Measurements from ENCODE around the gene MYPN. TPM values are rescaled to one million over a fixed set of nuclear protein-coding genes. Genes with fewer than 3 reads are reported as not detected.

Gene MYPN
- total and polyA plus RNA-seq, 2 donors from 2014 or later: 0.06 TPM; not detected in 1

- intact Hi-C loops (cut with DNase I): no loop called here
- H3K4me1 ChIP-seq (ENCODE audit: control insufficient read depth in 2 of 3, insufficient read depth in 2 of 3, low read depth in 1 of 3, low read length in 3 of 3): no peaks in the 10 kb centered on the region
- no peak overlapping the region for H3K9ac ChIP-seq (ENCODE audit: low read length in 3 of 3)
- H3K27ac ChIP-seq (ENCODE audit: low read depth in 2 of 2, low read length in 2 of 2): no peak overlapping the region
- FAIRE-seq (no peak), DNase-seq (no peak)
- no peaks in the 10 kb centered on the region for H3K9me3 ChIP-seq (ENCODE audit: control insufficient read depth in 2 of 3, insufficient read depth in 1 of 3, low read length in 3 of 3)
- TF ChIP-seq CTCF (IDR thresholded peaks at IDR 0.05; ENCODE audit: borderline replicate concordance, extremely low read depth, insufficient read depth): no peak
- no peaks in the 10 kb centered on the region for H3K36me3 ChIP-seq (ENCODE audit: control insufficient read depth in 2 of 3, insufficient read depth in 3 of 3, low read length in 3 of 3)
- no peak overlapping the region for H3K4me3 ChIP-seq (ENCODE audit: low read length in 3 of 3)
- H3K27me3 ChIP-seq (ENCODE audit: control insufficient read depth, insufficient read depth, low read length): no peaks in the 10 kb centered on the region
Measured at GRCh38 chr10:68121020-68121743, 11.9 kb downstream of the MYPN start.

- Histone ChIP-seq H3K4me3 (ENCODE audit: low read length in 3 of 3) (no peak overlapping the region), H3K36me3 (ENCODE audit: control insufficient read depth in 2 of 3, insufficient read depth in 3 of 3, low read length in 3 of 3) (no peaks in the 10 kb centered on the region), H3K27ac (ENCODE audit: low read depth in 2 of 2, low read length in 2 of 2) (no peak overlapping the region), H3K9ac (ENCODE audit: low read length in 3 of 3) (no peak overlapping the region), H3K4me1 (ENCODE audit: control insufficient read depth in 2 of 3, insufficient read depth in 2 of 3, low read depth in 1 of 3, low read length in 3 of 3) (no peaks in the 10 kb centered on the region), H3K27me3 (ENCODE audit: control insufficient read depth, insufficient read depth, low read length) (no peaks in the 10 kb centered on the region), H3K9me3 (ENCODE audit: control insufficient read depth in 2 of 3, insufficient read depth in 1 of 3, low read length in 3 of 3) (no peaks in the 10 kb centered on the region)
- DNase-seq: no peak
- no peak for FAIRE-seq
- intact Hi-C loops (cut with DNase I): no loop called here
- TF ChIP-seq CTCF (IDR thresholded peaks at IDR 0.05; ENCODE audit: borderline replicate concordance, extremely low read depth, insufficient read depth): no peak
Measured at GRCh38 chr10:68121852-68122251, 12.6 kb downstream of the MYPN start.

- Histone ChIP-seq H3K36me3 (ENCODE audit: control insufficient read depth in 2 of 3, insufficient read depth in 3 of 3, low read length in 3 of 3) (no peaks in the 10 kb centered on the region), H3K27ac (ENCODE audit: low read depth in 2 of 2, low read length in 2 of 2) (no peak overlapping the region), H3K4me3 (ENCODE audit: low read length in 3 of 3) (no peak overlapping the region), H3K9me3 (ENCODE audit: control insufficient read depth in 2 of 3, insufficient read depth in 1 of 3, low read length in 3 of 3) (no peaks in the 10 kb centered on the region), H3K27me3 (ENCODE audit: control insufficient read depth, insufficient read depth, low read length) (no peaks in the 10 kb centered on the region), H3K4me1 (ENCODE audit: control insufficient read depth in 2 of 3, insufficient read depth in 2 of 3, low read depth in 1 of 3, low read length in 3 of 3) (no peaks in the 10 kb centered on the region), H3K9ac (ENCODE audit: low read length in 3 of 3) (no peak overlapping the region)
- no peak for TF ChIP-seq CTCF (IDR thresholded peaks at IDR 0.05; ENCODE audit: borderline replicate concordance, extremely low read depth, insufficient read depth)
- intact Hi-C loops (cut with DNase I): no loop called here
- no peak for FAIRE-seq
- no peak for DNase-seq
Measured at GRCh38 chr10:68124718-68125117, 15.4 kb downstream of the MYPN start.

- no peak overlapping the region for H3K27ac ChIP-seq (ENCODE audit: low read depth in 2 of 2, low read length in 2 of 2)
- TF ChIP-seq CTCF (IDR thresholded peaks at IDR 0.05; ENCODE audit: borderline replicate concordance, extremely low read depth, insufficient read depth): no peak
- H3K4me1 ChIP-seq (ENCODE audit: control insufficient read depth in 2 of 3, insufficient read depth in 2 of 3, low read depth in 1 of 3, low read length in 3 of 3): no peaks in the 10 kb centered on the region
- no peak overlapping the region for H3K4me3 ChIP-seq (ENCODE audit: low read length in 3 of 3)
- DNase-seq (no peak), FAIRE-seq (no peak)
- no peak overlapping the region for H3K9ac ChIP-seq (ENCODE audit: low read length in 3 of 3)
- intact Hi-C loops (cut with DNase I): no loop called here
- no peaks in the 10 kb centered on the region for H3K9me3 ChIP-seq (ENCODE audit: control insufficient read depth in 2 of 3, insufficient read depth in 1 of 3, low read length in 3 of 3)
- H3K36me3 ChIP-seq (ENCODE audit: control insufficient read depth in 2 of 3, insufficient read depth in 3 of 3, low read length in 3 of 3): no peaks in the 10 kb centered on the region
- H3K27me3 ChIP-seq (ENCODE audit: control insufficient read depth, insufficient read depth, low read length): no peaks in the 10 kb centered on the region
Measured at GRCh38 chr10:68125772-68126171, 16.5 kb downstream of the MYPN start.

All from kidney (tissue), 14 donors.